Gastrocnemius medialis (tissue), 4 donors: ENCODE results near the gene RNF224.

Experiments used
- CTCF ChIP-seq, 5 experiments: fragments of 450-650 bp in 3 of 5; fragments of 200-600 bp in 2 of 5; sonication (generic) in 2 of 5; IDR thresholded peaks in 4 of 5; conservative IDR thresholded peaks in 1 of 5; 1 replicate in 4 of 5; 2 replicates in 1 of 5; pipeline ENCODE4 v1.5.1; 2016 to 2019; ENCODE audit warnings: antibody characterized with exemption in 5 of 5, mild to moderate bottlenecking in 3 of 5, moderate library complexity in 3 of 5
- POLR2A ChIP-seq, 2 donors: fragments of 450-650 bp; IDR thresholded peaks; one replicate each; pipeline ENCODE4 v1.6.1; 2017; ENCODE audit warnings: antibody characterized with exemption in 2 of 2, mild to moderate bottlenecking in 2 of 2, moderate library complexity in 2 of 2

GRCh38 chr9:137243626-137244485 lies 16.6 kb downstream of the RNF224 start:
- TF ChIP-seq CTCF (IDR thresholded peaks at IDR 0.05 in 4 of 5, conservative IDR thresholded peaks at IDR 0.05 in 1 of 5) (no peak), POLR2A (IDR thresholded peaks at IDR 0.05) (no peak)
